ENCODE results near the gene ARHGEF17. TPM values are rescaled to one million over a fixed set of nuclear protein-coding genes. Genes with fewer than 3 reads are reported as not detected.

ARHGEF17 gene
- total and polyA plus RNA-seq, 2 experiments from 2014 or later = 15.3 to 23.5 TPM

GRCh38 chr11:73366265-73366610, 58.2 kb downstream of the ARHGEF17 start:
- Histone ChIP-seq H3K27ac (no peak overlapping the region), H3K9me3 (ENCODE audit: low read depth) (no peaks in the 10 kb centered on the region), H3K36me3 (ENCODE audit: low read depth) (peaks cover 14% of the 10 kb centered on the region), H4K20me1 (ENCODE audit: insufficient read depth) (no peaks in the 10 kb centered on the region), H3K27me3 (replicated peaks; ENCODE audit: insufficient read depth) (no peaks in the 10 kb centered on the region), H3K4me1 (ENCODE audit: insufficient read depth) (no peaks in the 10 kb centered on the region), H3K9ac (no peak overlapping the region), H3K9me2 (ENCODE audit: insufficient read depth) (no peaks in the 10 kb centered on the region), H2AFZ (no peak overlapping the region), H3K4me2 (ENCODE audit: unreplicated experiment) (no peak overlapping the region), H3K79me2 (ENCODE audit: insufficient read depth) (no peaks in the 10 kb centered on the region), H3K4me3 (no peak overlapping the region), H3F3A (ENCODE audit: insufficient read depth) (no peaks in the 10 kb centered on the region)
- 97 to 98% methylated on average over 4 of the region's 4 CpGs for WGBS, 2 experiments (ENCODE audit: low coverage in 1 of 2, low lambda C conversion rate in 2 of 2, missing lambda C conversion rate in 2 of 2)
- no peak for DNase-seq
- in situ Hi-C loops (cut with MboI) = no loop called here
- TF ChIP-seq EZH2phosphoT487 (IDR thresholded peaks at IDR 0.05; ENCODE audit: insufficient read depth, low read depth) (no peak), EZH2 (IDR thresholded peaks at IDR 0.05; ENCODE audit: insufficient read depth, poor library complexity, severe bottlenecking) (no peak)

GRCh38 chr11:73366953-73367352, 58.9 kb downstream of the ARHGEF17 start:
- no peak overlapping the region for H3K27ac ChIP-seq
- no peaks in the 10 kb centered on the region for H3K9me3 ChIP-seq (ENCODE audit: low read depth)
- peaks cover 7% of the 10 kb centered on the region; the same call in 1 of the 2 replicates for H3K36me3 ChIP-seq (ENCODE audit: low read depth)
- no peak overlapping the region for H2AFZ ChIP-seq
- H4K20me1 ChIP-seq (ENCODE audit: insufficient read depth) = no peaks in the 10 kb centered on the region
- H3K79me2 ChIP-seq (ENCODE audit: insufficient read depth) = no peaks in the 10 kb centered on the region
- in situ Hi-C loops (cut with MboI) = no loop called here
- H3F3A ChIP-seq (ENCODE audit: insufficient read depth) = no peaks in the 10 kb centered on the region; the same call in 1 of the 2 replicates
- no peak overlapping the region for H3K4me3 ChIP-seq
- H3K9me2 ChIP-seq (ENCODE audit: insufficient read depth) = no peaks in the 10 kb centered on the region
- no peak overlapping the region for H3K4me2 ChIP-seq (ENCODE audit: unreplicated experiment)
- no peaks in the 10 kb centered on the region for H3K4me1 ChIP-seq (ENCODE audit: insufficient read depth)
- no peak overlapping the region for H3K9ac ChIP-seq
- no peaks in the 10 kb centered on the region for H3K27me3 ChIP-seq (replicated peaks; ENCODE audit: insufficient read depth)
- DNase-seq = no peak
- TF ChIP-seq EZH2 (IDR thresholded peaks at IDR 0.05; ENCODE audit: insufficient read depth, poor library complexity, severe bottlenecking) (no peak), EZH2phosphoT487 (IDR thresholded peaks at IDR 0.05; ENCODE audit: insufficient read depth, low read depth) (no peak)
- 80 to 85% methylated on average over 6 of the region's 6 CpGs for WGBS, 2 experiments (ENCODE audit: low coverage in 1 of 2, low lambda C conversion rate in 2 of 2, missing lambda C conversion rate in 2 of 2)

- H3K27me3 ChIP-seq (replicated peaks; ENCODE audit: insufficient read depth) = no peaks in the 10 kb centered on the region
- WGBS, 2 experiments (ENCODE audit: low coverage in 1 of 2, low lambda C conversion rate in 2 of 2, missing lambda C conversion rate in 2 of 2) = 86 to 88% methylated on average over 20 of the region's 20 CpGs
- H3K4me2 ChIP-seq (ENCODE audit: unreplicated experiment) = no peak overlapping the region
- no peaks in the 10 kb centered on the region for H4K20me1 ChIP-seq (ENCODE audit: insufficient read depth)
- no peaks in the 10 kb centered on the region for H3K4me1 ChIP-seq (ENCODE audit: insufficient read depth)
- H3F3A ChIP-seq (ENCODE audit: insufficient read depth) = no peaks in the 10 kb centered on the region; the same call in 1 of the 2 replicates
- no peak for DNase-seq
- H3K9ac ChIP-seq = no peak overlapping the region
- H3K9me2 ChIP-seq (ENCODE audit: insufficient read depth) = no peaks in the 10 kb centered on the region
- H3K79me2 ChIP-seq (ENCODE audit: insufficient read depth) = no peaks in the 10 kb centered on the region
- in situ Hi-C loops (cut with MboI) = no loop called here
- H2AFZ ChIP-seq = no peak overlapping the region
- H3K36me3 ChIP-seq (ENCODE audit: low read depth) = peaks cover 5% of the 10 kb centered on the region; the same call in 1 of the 2 replicates
- no peaks in the 10 kb centered on the region for H3K9me3 ChIP-seq (ENCODE audit: low read depth)
- TF ChIP-seq EZH2 (IDR thresholded peaks at IDR 0.05; ENCODE audit: insufficient read depth, poor library complexity, severe bottlenecking) = no peak
- TF ChIP-seq EZH2phosphoT487 (IDR thresholded peaks at IDR 0.05; ENCODE audit: insufficient read depth, low read depth) = no peak
- H3K27ac ChIP-seq = no peak overlapping the region
- no peak overlapping the region for H3K4me3 ChIP-seq
Observed at GRCh38 chr11:73367482-73368024, 59.5 kb downstream of the ARHGEF17 start.

GRCh38 chr11:73372375-73372993, 64.4 kb downstream of the ARHGEF17 start:
- Histone ChIP-seq H3K4me1 (ENCODE audit: insufficient read depth) (0 out of 2 replicates have a peak, but pooled peaks cover 2% of the 10 kb centered on the region), H3F3A (ENCODE audit: insufficient read depth) (no peaks in the 10 kb centered on the region; the same call in 1 of the 2 replicates), H3K9ac (no peak overlapping the region), H3K79me2 (ENCODE audit: insufficient read depth) (peaks cover 10% of the 10 kb centered on the region), H3K4me3 (no peak overlapping the region), H3K36me3 (ENCODE audit: low read depth) (no peaks in the 10 kb centered on the region; the same call in 1 of the 2 replicates), H3K27ac (no peak overlapping the region), H3K4me2 (ENCODE audit: unreplicated experiment) (no peak overlapping the region), H3K9me2 (ENCODE audit: insufficient read depth) (no peaks in the 10 kb centered on the region), H2AFZ (no peak overlapping the region), H4K20me1 (ENCODE audit: insufficient read depth) (no peaks in the 10 kb centered on the region), H3K27me3 (replicated peaks; ENCODE audit: insufficient read depth) (no peaks in the 10 kb centered on the region), H3K9me3 (ENCODE audit: low read depth) (no peaks in the 10 kb centered on the region)
- TF ChIP-seq EZH2 (IDR thresholded peaks at IDR 0.05; ENCODE audit: insufficient read depth, poor library complexity, severe bottlenecking) = no peak
- TF ChIP-seq EZH2phosphoT487 (IDR thresholded peaks at IDR 0.05; ENCODE audit: insufficient read depth, low read depth) = no peak
- peak; percentile 63 for DNase-seq
- 65 to 66% methylated on average over 6 of the region's 6 CpGs for WGBS, 2 experiments (ENCODE audit: low coverage in 1 of 2, low lambda C conversion rate in 2 of 2, missing lambda C conversion rate in 2 of 2)
- in situ Hi-C loops (cut with MboI) = no loop called here

Data from GM23248 (cell line).